IPS-NIHi7 (cell line): Measurements from ENCODE around the gene AKR1C1.
"Not testable (repeated sequence)": the region's sequence is repeated elsewhere in the genome, so short reads cannot be mapped to it uniquely, and the experiment has no call there.

ENCODE experiments used
- DNase-seq: peaks from one replicate; pipeline ENCODE4 v3.0.0; 2012; ENCODE audit warnings: mixed read lengths; ENCODE audit errors: extremely low spot score

Gene AKR1C1

DNA sequence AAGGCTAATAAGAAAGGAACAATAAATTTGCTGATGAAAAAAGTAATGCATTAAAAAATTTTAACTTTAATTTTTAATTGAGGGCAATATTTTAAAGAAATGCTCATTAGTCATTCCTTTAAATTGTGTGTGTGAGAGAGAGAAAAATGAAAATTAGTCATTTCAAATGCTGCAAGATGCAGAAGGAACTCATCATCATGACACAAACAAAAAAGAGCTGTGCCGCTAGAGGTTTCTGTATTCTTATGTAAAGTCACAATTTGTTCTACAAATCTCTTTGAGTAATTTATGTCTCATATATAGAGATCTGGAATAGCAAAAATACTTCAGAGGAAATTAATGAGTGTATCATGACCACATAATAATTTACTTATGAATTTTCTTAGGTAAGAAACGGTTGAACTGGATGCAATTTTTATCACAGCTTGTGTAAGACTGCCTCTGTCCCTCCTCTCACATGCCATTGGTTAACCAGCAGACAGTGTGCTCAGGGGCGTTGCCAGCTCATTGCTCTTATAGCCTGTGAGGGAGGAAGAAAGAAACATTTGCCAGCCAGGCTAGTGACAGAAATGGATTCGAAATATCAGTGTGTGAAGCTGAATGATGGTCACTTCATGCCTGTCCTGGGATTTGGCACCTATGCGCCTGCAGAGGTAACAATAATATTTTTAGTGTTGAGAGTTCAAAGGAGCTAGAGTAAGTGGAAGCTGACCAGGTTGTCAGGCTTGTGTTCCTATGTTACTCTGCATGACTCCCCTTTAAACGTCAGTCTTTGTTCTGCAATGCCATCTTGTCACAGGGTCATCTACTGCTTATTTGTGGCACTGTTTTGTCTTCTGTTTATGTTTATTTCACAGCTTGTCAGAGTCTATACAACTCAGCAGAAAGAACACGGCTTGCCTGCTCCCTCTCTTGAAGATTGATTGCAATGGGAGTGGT lies at the start of gene AKR1C1:
TSS of gene AKR1C1 (plus strand) at position 540 of the 939 bp plus-strand sequence. CDS start at position 570, 30 bp downstream.
- not testable (repeated sequence) for DNase-seq

DNA sequence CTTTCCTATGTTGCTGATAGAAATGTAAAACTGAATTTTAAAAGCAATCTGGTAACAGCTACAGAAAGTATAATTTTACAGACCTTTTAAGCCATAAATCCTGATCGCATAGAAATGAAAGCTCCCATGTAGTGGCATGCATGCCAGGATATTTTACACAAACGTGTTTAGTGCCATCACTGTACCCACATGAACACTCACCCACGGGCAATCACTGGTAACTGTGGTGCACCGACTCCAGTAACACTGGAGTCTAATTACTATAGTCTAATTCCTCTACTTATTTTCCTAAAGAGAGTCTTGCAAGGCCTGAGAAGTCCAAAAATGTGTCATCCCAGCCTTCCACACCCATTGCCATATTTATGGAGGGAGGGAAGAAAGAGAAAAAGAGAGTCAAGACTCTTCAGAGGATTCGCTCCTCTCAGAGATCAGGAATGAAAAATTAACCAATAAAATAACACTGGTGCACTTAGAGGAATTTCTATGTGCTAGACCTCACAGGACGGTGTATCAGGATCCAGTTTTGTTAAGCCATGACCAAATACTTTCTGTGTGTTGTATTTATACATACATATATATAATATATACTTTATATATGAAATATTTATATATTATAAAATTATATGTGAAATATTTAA lies 48.9 kb upstream of the AKR1C1 start:
- DNase-seq = no peak

DNA sequence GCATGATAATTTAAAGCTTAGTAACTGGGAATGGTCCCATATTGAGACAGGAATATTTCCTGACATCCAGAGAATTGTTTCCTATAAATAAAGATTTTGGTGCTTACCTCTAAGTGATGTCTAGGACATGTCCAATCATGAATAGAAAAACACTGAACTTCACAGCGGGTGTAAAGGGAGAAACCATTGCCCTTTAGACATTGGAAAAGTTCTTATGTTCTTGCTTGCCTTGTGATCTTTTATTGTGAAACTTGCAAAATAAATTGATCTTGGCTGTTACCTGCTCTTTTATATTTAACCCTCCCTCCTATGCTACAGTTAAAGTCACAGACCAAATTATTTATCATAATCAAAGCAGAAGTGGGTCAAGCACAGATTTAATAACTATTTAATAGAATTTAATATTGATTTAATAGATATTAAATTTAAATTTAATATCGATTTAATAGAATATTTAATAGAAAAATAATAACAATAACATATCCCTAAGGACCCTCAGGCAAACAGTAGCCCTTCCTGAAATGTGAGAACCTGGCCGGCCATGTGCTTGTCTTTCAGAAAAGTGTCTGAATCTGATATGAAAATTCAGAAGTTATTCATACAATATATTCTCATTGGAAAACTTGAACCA lies 47.0 kb upstream of the AKR1C1 start:
- no peak for DNase-seq

DNA sequence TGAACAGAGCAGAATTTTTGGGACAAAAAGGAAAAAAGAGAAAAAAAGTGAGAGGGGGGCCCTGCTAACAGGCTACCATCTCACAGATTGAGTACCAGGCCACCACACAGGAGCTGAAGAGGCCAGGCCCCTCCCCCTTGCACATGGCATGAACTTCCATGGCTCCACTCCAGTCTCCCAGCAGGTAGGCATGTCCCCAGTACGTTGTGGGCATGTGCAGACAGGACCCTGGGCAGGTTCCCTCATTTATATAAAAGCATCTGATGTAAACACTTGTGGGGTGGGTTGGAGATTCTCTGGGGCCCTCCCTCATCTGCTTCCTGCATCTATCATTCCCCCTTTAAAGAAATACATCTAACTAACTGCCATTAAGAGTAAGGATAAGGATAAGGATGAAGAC lies 45.0 kb upstream of the AKR1C1 start:
- DNase-seq = no peak

- not testable (repeated sequence) for DNase-seq
Measured at GRCh38 chr10:4924482-4924881, 38.7 kb upstream of the AKR1C1 start.

DNA sequence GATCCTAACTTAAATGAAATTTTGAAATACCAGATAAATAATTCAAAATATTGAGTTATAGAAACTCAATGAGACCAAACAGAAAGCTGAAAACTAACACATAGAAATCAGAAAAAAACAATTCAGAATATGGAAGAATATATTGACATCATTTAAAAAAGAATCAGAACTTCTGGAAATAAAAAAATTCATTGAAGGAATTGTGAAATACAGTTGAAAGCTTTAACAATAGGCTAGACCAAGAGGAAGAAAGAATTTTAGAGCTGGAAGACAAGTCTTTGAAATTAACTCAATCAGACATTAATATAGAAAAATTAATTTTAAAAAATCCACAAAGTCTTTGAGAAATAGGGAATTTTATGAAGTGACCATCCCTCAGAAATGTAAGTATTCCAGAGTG lies 36.8 kb upstream of the AKR1C1 start:
- no peak for DNase-seq

GRCh38 chr10:4931587-4931986 lies 31.6 kb upstream of the AKR1C1 start:
- DNase-seq = no peak

DNA sequence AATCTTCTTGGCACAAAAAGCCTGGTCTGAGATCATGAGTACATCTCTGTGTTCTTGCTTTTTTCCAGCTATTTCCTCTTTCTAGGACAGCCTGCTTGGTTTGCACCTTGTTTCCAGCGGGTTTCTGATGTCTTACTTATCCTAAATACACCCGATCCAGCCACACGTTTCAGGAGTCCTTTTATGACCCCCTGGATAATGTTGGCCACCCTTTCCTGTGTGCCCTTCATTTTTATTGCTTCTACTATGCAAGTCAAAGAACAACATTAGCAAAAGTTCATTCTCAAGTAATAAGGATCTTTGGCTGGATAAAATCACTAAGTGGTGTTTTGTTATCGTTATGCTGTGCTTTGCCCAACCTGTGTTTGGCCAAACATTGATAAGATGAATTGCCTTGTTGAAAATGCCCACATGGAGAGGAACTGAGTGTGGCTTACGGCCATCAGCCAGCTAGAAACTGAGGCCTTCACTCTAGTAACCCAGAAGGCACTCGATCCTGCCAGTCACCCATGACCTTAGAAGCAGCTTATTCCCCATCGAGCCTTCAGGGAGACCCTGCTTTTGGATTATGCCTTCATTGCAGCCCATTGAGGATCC lies 28.7 kb upstream of the AKR1C1 start:
- no peak for DNase-seq

GRCh38 chr10:4937346-4937745 lies 25.9 kb upstream of the AKR1C1 start:
- DNase-seq = no peak

GRCh38 chr10:4939224-4940072 lies 23.8 kb upstream of the AKR1C1 start:
- no peak for DNase-seq

DNA sequence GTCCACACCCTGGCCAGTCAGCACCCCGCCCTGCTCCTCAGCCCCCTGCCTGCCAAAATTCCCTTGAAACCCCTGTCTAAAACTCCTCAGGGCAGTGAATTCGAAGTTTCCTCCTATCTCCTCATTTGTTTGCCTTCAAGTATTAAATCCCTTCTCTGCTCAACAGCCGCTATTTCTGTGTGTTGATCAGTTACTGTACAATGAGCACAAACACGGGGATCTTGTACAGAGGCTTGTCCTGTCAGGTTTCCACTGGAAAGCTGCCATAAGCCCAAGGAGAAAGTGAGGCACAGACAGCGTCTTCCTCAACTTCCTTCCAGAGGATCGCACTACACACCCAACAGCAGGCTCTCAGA lies 23.2 kb upstream of the AKR1C1 start:
- not testable (repeated sequence) for DNase-seq

DNA sequence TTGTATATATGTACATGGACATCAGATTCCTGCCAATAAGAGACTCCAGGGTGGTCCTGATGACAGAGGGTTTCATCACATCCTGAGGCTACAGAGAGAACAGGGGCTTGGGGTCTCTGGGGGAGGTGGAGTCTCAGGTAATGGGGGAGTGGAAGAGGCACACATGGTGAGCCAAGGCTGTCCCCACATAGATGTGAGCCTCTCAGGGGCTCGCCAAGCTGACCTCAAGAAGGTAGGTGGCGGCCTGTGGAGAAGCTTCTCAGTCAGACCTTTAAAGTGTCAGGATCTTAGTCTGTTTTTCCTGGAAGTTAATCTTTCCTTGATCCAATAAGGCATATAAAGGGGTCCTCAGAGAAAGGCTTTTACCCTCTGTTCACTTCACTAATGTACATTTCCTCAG lies 22.3 kb upstream of the AKR1C1 start:
- not testable (repeated sequence) for DNase-seq

- no peak for DNase-seq
Measured at GRCh38 chr10:4941540-4942330, 21.5 kb upstream of the AKR1C1 start.

- not testable (repeated sequence) for DNase-seq
Measured at GRCh38 chr10:4942931-4943330, 20.3 kb upstream of the AKR1C1 start.

DNA sequence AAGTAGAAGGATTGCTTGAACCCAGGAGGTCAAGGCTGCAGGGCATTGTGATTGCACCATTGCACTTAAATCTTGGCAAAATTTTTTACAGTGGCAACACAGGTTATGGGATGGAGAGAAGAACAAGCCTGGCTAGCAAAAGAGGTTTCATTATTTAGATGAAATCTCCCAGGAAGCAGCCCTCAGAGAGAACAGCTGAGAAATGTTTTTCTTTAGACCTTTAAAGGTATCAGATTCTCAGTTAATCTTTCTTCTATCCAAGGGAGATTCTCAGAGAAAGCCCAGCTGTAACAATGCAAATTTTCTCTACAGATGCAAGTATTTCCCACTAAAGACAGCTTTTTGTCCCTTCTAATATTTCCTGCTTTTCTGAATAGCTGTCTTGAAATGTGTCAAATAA lies 19.8 kb upstream of the AKR1C1 start:
- DNase-seq = not testable (repeated sequence)

DNA sequence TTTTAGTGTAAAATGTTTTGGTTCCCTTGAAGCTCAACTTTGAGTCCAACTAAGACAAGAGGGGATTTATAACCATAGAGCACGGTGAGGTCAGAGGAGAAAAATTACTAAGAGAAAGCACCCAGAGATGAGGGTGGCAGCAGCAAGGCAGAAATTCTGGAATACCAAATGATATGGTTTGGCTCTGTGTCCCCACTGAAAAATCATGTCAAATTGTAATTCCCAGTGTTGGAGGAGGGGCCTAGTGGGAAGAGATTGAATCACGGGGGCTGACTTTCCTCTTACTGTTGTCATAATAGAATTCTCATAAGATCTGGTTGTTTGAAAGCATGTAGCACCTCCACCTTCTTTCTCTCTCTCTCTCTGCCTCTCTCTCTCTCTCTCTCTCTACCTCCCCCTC lies 19.4 kb upstream of the AKR1C1 start:
- DNase-seq = no peak

GRCh38 chr10:4944841-4945240 lies 18.4 kb upstream of the AKR1C1 start:
- no peak for DNase-seq

GRCh38 chr10:4945766-4946717 lies 17.2 kb upstream of the AKR1C1 start:
- DNase-seq = no peak

DNA sequence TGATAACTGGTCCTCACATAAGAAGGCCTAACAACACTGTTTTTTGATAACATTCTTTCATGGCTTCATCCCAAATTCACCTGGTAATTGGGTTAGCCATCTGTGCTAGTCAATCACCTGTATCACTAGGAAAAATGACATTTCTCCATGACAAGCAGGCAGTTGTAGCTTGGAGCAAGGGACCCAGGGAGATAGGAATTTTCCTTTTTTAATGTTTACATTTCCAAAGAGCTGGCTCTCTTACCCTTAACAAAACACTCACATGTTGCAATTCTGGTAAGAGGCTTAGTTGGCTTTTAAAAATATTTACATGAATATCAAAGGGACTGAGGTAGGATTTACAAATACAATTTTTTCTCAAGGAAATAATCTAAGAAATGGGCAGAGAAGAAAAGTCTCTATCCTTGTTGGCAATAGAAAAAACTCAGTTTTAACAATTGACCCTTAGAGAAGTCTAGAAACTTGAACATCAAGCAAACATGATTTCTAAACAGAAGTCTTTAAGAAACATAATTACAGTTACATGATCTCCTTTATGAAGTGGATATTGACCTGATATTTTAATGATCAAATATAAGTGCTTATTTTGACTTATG lies 16.1 kb upstream of the AKR1C1 start:
- DNase-seq = no peak
